ENCODE measurements around the gene CAPS.

DNA sequence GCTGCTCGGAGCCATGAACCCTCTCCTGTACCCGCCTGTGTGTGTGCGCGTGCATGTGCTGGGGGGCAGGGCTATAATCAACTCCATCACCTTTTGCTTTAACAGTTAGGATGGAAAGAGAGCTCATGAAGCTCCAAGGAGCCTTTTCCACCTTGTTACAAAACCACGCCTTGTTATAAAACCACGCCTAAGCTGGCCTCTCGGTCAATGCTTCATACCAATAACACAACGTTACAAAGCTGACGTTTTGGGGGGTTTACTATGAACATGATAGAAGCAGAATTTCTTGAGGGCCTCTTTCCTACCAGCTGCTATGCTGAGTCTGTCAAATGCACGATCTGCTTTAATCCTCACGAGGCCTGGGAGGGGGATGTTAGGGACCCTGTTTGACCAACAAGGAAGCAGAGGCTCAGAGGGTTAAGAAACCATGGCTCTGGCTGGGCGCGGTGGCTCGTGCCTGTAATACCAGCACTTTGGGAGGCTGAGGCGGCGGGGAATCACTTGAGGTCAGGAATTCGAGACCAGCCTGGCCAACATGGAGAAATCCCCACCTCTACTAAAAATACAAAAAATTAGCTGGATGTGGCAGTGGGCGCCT is 11.9 kb downstream of the CAPS start:
- TF ChIP-seq, protein P1, sequence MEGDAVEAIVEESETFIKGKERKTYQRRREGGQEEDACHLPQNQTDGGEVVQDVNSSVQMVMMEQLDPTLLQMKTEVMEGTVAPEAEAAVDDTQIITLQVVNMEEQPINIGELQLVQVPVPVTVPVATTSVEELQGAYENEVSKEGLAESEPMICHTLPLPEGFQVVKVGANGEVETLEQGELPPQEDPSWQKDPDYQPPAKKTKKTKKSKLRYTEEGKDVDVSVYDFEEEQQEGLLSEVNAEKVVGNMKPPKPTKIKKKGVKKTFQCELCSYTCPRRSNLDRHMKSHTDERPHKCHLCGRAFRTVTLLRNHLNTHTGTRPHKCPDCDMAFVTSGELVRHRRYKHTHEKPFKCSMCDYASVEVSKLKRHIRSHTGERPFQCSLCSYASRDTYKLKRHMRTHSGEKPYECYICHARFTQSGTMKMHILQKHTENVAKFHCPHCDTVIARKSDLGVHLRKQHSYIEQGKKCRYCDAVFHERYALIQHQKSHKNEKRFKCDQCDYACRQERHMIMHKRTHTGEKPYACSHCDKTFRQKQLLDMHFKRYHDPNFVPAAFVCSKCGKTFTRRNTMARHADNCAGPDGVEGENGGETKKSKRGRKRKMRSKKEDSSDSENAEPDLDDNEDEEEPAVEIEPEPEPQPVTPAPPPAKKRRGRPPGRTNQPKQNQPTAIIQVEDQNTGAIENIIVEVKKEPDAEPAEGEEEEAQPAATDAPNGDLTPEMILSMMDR (IDR thresholded peaks at IDR 0.05; ENCODE audit: low read depth, low read length) = no peak
- TF ChIP-seq POLR2A (IDR thresholded peaks at IDR 0.05; ENCODE audit: extremely low read depth, insufficient read length) = no peak
